DMS 273 treated with DMSO at 0.1 percent for 48 hours (cell line): ENCODE data around the gene ELANE.
A peak's percentile ranks its signal among the peaks of the same experiment; 100 is the strongest.

ENCODE experiments used
- DNase-seq: peaks from one replicate; lab custom pipeline; 2025; lab: John Stamatoyannopoulos, UW

The ELANE gene

DNA sequence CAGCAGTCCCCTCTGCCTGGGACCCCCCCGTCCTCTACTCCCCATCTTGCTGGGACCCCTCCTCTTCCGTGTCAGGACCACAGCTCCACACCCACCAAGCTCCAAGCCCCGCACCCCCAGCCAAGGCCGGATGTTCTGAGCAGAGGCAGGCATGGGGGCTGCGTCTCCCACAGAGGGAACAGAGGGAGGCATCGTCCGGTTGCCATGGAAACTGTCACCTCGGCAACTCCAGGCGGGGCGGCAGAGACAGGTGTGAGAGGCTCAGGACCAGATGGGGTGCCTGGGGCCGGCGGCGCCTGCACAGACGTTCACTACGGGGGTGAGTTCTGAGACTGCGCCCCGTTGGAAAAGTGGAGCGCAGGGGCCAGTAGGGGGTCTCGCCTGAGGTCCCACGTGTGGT is 46.6 kb downstream of the ELANE start:
- peak; percentile 66 for DNase-seq

DNA sequence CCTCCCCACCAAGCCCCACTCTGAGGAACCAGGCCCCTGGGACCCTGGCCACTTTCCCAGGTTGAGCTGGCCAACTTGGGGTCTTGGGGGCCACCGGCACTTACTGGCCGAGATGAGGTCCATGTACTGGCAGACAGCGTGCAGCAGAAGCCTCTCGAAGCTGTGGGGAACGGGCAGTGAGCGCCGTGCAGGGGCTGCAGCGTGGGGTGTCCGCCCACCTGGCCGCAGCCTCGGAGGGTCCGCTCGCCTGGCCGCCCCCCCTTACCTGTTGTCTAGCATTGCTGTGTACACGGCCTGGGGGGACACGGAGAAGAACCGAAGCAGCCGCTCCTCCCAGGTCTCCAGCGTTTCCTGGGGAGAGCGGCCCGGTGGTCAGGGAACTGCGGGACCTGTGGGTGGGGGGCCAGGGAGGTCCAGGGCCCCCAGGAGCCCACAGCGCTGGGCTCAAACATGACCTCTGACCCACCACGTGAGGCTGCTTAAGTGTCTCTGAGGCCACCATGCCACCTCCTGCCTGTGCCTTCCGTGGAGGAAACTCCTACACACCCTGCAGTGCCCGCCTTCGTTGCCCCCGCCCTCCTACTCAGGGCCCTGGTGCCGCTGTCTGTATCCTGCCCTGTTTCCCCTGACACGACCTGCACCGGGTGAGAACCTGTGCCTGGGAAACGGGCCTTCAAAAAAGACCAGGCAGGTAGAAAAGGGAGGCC is 47.4 kb downstream of the ELANE start:
- no peak for DNase-seq

DNA sequence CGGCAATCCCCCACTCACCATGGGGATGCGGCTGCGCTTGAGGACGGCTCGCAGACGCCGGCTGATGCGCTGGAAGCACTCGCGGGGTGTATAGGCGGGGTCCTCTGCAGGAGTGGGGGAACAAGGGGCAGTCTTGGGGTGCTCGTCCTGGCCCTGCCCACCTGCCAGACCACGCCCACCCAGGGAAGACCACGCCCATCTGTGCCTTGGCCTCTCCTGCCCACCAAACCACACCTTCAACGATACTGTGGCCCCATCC is 47.9 kb downstream of the ELANE start:
- no peak for DNase-seq

DNA sequence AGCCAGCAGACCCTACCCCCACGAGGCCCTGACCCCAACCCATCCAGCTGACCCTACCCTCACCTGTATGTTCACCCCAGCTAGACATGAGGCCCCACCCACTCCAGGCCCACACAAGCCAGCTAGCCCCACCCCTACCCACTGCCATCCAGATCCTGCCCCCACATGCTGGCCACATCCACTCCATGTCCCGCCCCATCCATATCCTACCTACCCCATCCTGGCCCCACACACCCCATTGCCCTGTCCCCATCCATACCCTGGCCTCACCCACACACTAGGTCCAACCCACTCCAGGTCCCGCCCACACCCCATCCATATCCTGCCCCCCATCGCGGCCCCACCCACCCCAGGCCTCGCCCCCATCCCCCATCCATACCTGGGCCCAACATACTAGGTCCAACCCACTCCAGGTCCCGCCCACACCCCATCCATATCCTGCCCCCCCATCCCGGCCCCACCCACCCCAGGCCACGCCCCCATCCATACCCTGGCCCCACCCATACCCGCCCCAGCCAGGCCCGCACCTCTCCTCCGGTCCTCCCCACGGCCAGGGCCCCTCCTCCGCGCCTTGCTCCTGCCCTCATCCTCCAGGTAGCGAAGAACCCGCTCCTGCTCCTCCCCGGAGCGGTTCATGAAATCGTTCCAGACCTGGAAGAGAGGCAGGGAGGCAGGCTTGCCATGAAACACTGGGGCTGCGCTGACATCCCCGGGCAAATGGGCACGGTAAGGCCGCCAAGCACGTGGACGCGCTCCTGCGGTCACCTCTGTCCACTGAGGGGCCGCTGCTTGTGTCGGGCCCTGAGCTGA is 48.4 kb downstream of the ELANE start:
- no peak for DNase-seq

DNA sequence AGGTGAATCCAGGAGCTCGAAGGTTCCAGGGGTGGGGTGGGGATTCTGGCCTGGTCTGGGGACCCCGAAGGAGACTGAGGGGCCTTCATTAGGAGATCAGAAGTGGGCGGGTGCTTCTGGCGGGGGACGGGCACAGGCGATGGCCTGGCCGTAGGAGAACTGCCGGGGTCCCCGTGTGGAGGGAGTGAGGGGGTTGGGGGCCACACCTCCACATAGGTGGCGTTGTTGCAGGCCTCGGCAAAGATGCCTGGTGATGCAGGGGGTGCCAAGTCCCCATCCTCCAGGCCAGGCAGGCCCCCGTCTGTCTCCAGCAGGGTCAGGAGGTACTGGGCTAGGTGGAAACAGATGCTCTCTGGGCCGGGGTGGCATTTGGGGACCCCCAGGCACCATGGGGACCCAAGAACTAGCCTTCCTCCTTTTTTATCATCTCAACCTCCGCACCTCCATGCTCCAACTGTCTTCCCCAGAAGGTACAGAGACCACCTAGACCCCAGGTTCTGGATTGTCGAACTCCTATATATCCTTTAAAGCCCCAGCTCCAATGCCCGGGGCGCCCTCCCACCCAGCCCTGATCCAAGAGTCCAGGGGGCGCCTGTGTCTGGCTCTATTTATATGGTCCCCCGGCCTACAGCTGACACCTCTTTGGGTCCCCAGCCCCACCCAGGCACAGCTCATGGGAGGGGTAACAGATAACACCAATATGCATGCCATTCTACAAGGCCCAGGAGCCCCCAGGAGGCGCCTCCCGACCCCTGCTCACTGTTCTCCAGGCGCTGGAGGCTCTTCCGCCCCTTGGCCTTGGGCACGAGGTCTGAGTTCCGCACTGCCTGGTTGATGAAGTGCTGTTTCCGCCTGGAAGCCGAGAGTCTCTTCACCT is 49.4 kb downstream of the ELANE start:
- no peak for DNase-seq

DNA sequence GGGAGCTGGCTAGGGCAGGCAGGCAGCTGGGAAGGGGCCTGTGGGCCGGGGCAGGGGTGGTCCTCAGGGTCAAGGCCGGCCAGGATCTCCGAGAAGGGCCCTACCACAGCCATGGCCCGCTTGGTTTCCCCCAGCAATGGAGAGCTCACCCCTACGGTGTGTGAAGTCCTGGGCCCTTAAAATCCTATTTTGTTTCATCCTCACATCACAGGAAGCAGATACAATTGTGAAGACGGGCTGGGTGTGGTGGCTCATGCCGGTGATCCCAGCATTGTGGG is 49.9 kb downstream of the ELANE start:
- DNase-seq: no peak

DNA sequence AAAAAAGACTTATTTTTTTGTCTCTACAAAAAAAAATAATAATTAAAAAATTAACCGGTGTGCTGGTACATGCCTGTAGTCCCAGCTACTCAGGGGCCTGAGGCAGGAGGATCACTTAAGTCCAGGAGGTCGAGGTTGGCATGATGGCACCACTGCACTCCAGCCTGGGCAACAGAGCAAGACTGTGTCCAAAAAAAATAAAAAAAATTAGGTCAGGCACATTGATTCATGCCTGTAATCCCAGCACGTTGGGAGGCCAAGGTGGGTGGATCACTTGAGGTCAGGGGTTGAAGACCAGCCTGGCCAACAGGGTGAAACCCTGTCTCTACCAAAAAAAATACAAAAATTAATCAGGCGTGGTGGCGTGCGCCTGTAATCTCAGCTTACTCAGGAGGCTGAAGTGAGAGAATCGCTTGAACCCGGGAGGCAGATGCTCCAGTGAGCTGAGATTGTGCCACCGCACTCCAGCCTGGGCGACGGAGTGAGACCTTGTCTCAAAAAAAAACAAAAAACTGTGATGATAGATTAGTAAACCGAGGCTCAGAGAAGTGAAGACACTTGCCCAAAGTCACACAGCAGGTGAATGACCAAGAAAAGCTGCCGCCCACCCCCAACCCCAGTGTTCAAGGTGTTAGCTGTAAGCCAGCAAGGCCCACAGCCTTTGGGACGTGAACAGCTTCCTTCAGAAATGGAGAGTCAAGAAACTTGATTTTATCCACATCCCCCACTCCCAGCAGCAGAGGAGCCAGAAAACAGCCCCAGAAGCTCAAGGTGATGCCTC is 50.5 kb downstream of the ELANE start:
- DNase-seq: no peak

DNA sequence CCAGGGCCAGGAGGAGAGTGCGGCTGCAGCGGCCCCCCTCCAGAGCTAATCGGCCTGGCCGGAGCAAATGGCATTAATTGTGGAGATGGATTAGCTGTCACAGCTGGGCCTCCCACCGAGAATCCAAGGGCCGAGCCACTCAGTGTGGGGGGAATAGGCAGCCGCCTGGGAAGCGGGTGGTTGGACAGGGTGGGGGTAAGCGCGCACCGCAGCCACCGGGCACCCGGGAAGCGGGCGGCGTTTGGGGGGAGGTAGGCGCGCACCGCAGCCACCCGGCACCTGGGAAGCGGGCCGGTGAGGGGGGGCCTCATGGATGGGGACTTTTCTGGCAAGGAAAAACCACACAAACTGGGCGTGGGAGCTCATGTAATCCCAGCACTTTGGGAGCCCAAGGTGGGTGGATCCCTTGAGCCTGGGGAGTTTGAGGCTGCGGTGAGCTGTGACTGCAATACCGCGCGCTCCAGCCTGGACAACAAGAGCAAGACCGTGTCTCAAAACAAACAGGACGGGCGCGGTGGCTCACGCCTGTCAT is 51.2 kb downstream of the ELANE start:
- no peak for DNase-seq

DNA sequence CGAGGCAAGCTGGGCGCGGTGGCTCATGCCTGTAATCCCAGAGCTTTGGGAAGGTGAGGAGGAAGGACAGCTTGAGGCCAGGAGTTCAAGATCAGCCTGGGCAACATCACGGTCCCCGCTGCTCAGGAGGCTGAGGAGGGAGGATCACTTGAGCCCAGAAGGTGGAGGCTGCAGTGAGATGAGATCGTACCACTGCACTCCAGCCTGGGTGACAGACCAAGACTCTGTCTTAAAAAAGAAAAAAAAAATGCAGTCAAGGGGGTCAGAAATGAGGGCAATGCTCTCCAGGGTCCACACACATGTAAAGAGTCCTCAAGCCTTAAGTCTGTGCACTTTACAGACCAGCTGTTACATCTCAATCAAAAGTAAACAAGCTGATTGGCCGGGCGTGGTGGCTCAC is 52.4 kb downstream of the ELANE start:
- DNase-seq: no peak
